SK-N-SH (cell line): ENCODE results near the gene NRTN. TPM values are rescaled to one million over a fixed set of nuclear protein-coding genes. Genes with fewer than 3 reads are reported as not detected.

Source experiments
- CTCF ChIA-PET: fragments of 300-600, 350-600 bp; formaldehyde crosslinking; extraction: SDS; loops from one replicate; lab custom pipeline; 2021; lab: Yijun Ruan, JAX
- POLR2A ChIA-PET: fragments of 350-600 bp; sonication (Branson Sonifier 250); formaldehyde crosslinking; extraction: SDS; loops from one replicate; lab custom pipeline; 2020; ENCODE audit warnings: antibody characterized with exemption, inconsistent platforms; lab: Yijun Ruan, JAX
- DNase-seq: peaks from one replicate; pipeline ENCODE4 v3.0.0; 2012
- H2AFZ ChIP-seq: fragments of 200-600 bp; sonication (generic); 2 replicates; pipeline ENCODE4 v1.8.1; 2016; ENCODE audit warnings: antibody characterized with exemption, mild to moderate bottlenecking, low read depth
- H3F3A ChIP-seq: fragments of 200-600 bp; sonication (generic); replicated peaks from 2 replicates; pipeline ENCODE3; 2016; ENCODE audit warnings: antibody characterized with exemption, mild to moderate bottlenecking; ENCODE audit not compliant: insufficient read depth
- H3K27ac ChIP-seq, 2 experiments: fragments of 200-500 bp in 1 of 2; fragments of 200-600 bp in 1 of 2; sonication (Bioruptor generic) in 1 of 2; sonication (generic), shearing (Covaris generic) in 1 of 2; 2 replicates each; pipeline versions ENCODE4 v1.5.1 to v1.6.1; 2014 to 2016; ENCODE audit warnings: low read depth in 2 of 2, inconsistent platforms in 1 of 2, low read length in 1 of 2, mild to moderate bottlenecking in 1 of 2, mixed read lengths in 1 of 2
- H3K27me3 ChIP-seq: fragments of 200-600 bp; sonication (generic), shearing (Covaris generic); 2 replicates; pipeline ENCODE4 v1.6.1; 2016; ENCODE audit warnings: mixed run types; ENCODE audit not compliant: insufficient read depth
- H3K36me3 ChIP-seq, 2 experiments: fragments of 200-500 bp in 1 of 2; fragments of 200-600 bp in 1 of 2; sonication (Bioruptor generic) in 1 of 2; sonication (generic) in 1 of 2; replicated peaks in 1 of 2; 2 replicates each; pipeline versions ENCODE3 to v1.5.1; 2014 to 2016; ENCODE audit warnings: low read length in 1 of 2, mild to moderate bottlenecking in 1 of 2; ENCODE audit not compliant: insufficient read depth in 2 of 2, control insufficient read depth in 1 of 2
- H3K4me1 ChIP-seq, 2 experiments: fragments of 200-500 bp in 1 of 2; fragments of 200-600 bp in 1 of 2; sonication (Bioruptor generic) in 1 of 2; sonication (generic), shearing (Covaris generic) in 1 of 2; 2 replicates each; pipeline versions ENCODE4 v1.5.1 to v1.6.1; 2014 to 2016; ENCODE audit warnings: low read depth in 1 of 2, low read length in 1 of 2, mixed run types in 1 of 2; ENCODE audit not compliant: insufficient read depth in 2 of 2, control insufficient read depth in 1 of 2
- H3K4me2 ChIP-seq: fragments of 200-600 bp; sonication (generic), shearing (Covaris generic); 2 replicates; pipeline ENCODE4 v1.6.1; 2017; ENCODE audit warnings: mixed run types
- H3K4me3 ChIP-seq, 2 experiments: fragments of 200-500 bp in 1 of 2; fragments of 200-600 bp in 1 of 2; sonication (Bioruptor generic) in 1 of 2; sonication (generic), shearing (Covaris generic) in 1 of 2; 2 replicates each; pipeline versions ENCODE4 v1.5.1 to v1.8.1; 2014 to 2016; ENCODE audit warnings: low read depth in 2 of 2, inconsistent platforms in 1 of 2, low read length in 1 of 2, mild to moderate bottlenecking in 1 of 2, mixed read lengths in 1 of 2, moderate library complexity in 1 of 2
- H3K79me2 ChIP-seq: fragments of 200-600 bp; sonication (generic); 2 replicates; pipeline ENCODE4 v1.8.1; 2017; ENCODE audit warnings: mild to moderate bottlenecking; ENCODE audit not compliant: insufficient read depth
- H3K9ac ChIP-seq: fragments of 200-600 bp; sonication (generic); 2 replicates; pipeline ENCODE4 v1.6.1; 2017; ENCODE audit warnings: mixed run types
- H3K9me2 ChIP-seq: fragments of 200-600 bp; sonication (generic); 2 replicates; pipeline ENCODE4 v1.6.1; 2017; ENCODE audit warnings: mixed run types
- H3K9me3 ChIP-seq: fragments of 200-600 bp; sonication (generic); 2 replicates; pipeline ENCODE4 v1.6.1; 2017; ENCODE audit warnings: mixed run types, mild to moderate bottlenecking, moderate library complexity
- H4K20me1 ChIP-seq: fragments of 200-600 bp; sonication (generic); 2 replicates; pipeline ENCODE4 v1.6.1; 2017; ENCODE audit warnings: mild to moderate bottlenecking, mixed run types; ENCODE audit not compliant: insufficient read depth
- CTCF ChIP-seq: fragments of 200-600 bp; sonication (generic); IDR thresholded peaks from 2 replicates; pipeline ENCODE4 v1.6.1; 2017; ENCODE audit warnings: antibody characterized with exemption, mild to moderate bottlenecking, moderate library complexity
- ELF1 ChIP-seq: IDR thresholded peaks from 2 replicates; pipeline ENCODE4 v1.4.0; 2012
- GATA2 ChIP-seq: sonication (generic); formaldehyde crosslinking; IDR thresholded peaks from 2 replicates; pipeline ENCODE4 v1.5.0; 2020; ENCODE audit warnings: mild to moderate bottlenecking, missing genetic modification reagents
- JUND ChIP-seq: IDR thresholded peaks from 2 replicates; pipeline ENCODE4 v1.4.0; 2012
- RCOR1 ChIP-seq: fragments of 150-350 bp; IDR thresholded peaks from 2 replicates; pipeline ENCODE4 v1.6.1; 2017; ENCODE audit warnings: antibody characterized with exemption, low read length
- REST ChIP-seq: IDR thresholded peaks from 2 replicates; pipeline ENCODE4 v1.6.1; 2012; ENCODE audit warnings: mild to moderate bottlenecking, low read depth, low read length, moderate library complexity
- RXRA ChIP-seq: IDR thresholded peaks from 2 replicates; pipeline ENCODE4 v1.4.0; 2012; ENCODE audit warnings: low read depth, mild to moderate bottlenecking, borderline replicate concordance
- SIN3A ChIP-seq: IDR thresholded peaks from 2 replicates; pipeline ENCODE4 v1.6.1; 2012; ENCODE audit warnings: low read depth, mild to moderate bottlenecking, low read length, moderate library complexity, borderline replicate concordance
- TEAD4 ChIP-seq: IDR thresholded peaks from 2 replicates; pipeline ENCODE4 v1.4.0; 2012; ENCODE audit warnings: mild to moderate bottlenecking, borderline replicate concordance; ENCODE audit not compliant: insufficient read depth
- USF1 ChIP-seq: IDR thresholded peaks from 2 replicates; pipeline ENCODE4 v1.4.0; 2012; ENCODE audit warnings: low read depth, borderline replicate concordance
- USF2 ChIP-seq: fragments of 150-350 bp; IDR thresholded peaks from 2 replicates; pipeline ENCODE4 v1.6.1; 2017; ENCODE audit warnings: antibody characterized with exemption, low read length, low read depth, borderline replicate concordance
- YY1 ChIP-seq: IDR thresholded peaks from 2 replicates; pipeline ENCODE4 v1.4.0; 2012; ENCODE audit warnings: low read depth, mild to moderate bottlenecking
- WGBS: methylation state at CpG from one replicate; pipeline ENCODE4 v1.1.6; 2017; ENCODE audit warnings: low lambda C conversion rate; 5-methylcytosine and 5-hydroxymethylcytosine counted together
- polyA plus RNA-seq, 3 experiments: library from polyadenylated mRNA; depleted of rRNA; stranded (reverse); fragments of >200 nt; gene quantifications; 2 replicates each; pipeline ENCODE4 v1.2.3, GENCODE V29; 2012

NRTN gene
- polyA plus RNA-seq, 1 of the 3 experiments (the other 2 are of a cell fraction) = 0.99 TPM

DNA sequence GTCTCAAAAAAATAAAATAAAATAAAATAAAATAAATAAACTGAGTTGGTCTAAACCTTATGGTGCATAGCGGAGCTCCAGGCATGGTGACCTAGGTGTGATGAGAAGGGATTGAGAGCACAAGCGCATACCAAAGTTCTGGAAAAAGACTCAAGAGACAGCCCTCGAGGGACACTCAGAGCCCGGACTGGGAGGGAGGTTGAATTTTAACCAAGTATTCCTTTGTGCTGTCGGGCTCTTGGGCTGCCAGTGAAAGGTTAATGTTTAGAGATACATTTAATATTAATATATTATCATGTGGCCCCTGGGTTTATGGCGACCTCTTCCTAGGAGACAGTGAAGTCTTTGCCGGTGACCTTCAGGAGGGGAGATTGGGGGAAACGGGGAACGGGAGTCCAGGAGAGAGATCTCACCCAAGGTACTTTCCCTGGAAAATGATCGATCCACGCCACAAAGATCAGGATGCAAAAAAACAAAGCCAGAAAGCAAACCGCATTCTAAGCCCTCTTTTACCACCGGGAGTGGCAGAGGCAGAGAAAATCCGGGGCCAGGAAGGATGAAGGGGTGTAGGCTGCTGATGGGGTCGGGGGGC is 33.0 kb downstream of the NRTN start:
- H3K36me3 ChIP-seq = no peaks in the 10 kb centered on the region
- peaks cover 7% of the 10 kb centered on the region; the same call in 1 of the 2 replicates for H3K27me3 ChIP-seq
- H3K27ac ChIP-seq = no peak overlapping the region
- H3K9me2 ChIP-seq = no peaks in the 10 kb centered on the region
- 32% methylated on average over 15 of the region's 15 CpGs for WGBS
- H3K79me2 ChIP-seq = no peaks in the 10 kb centered on the region
- no peak overlapping the region for H3K4me3 ChIP-seq
- ChIA-PET CTCF (interaction anchor here (1.6 kb wide), 1 partner anchor 34 kb away, joined by 7 read pairs; no protein-coding TSS in a partner anchor), POLR2A (no interaction called here)
- no peak overlapping the region for H3K9ac ChIP-seq
- H3F3A ChIP-seq = no peaks in the 10 kb centered on the region
- no peaks in the 10 kb centered on the region; a peak in 1 of 4 replicates for H3K4me1 ChIP-seq
- no peaks in the 10 kb centered on the region for H3K9me3 ChIP-seq
- DNase-seq = no peak
- no peak for TF ChIP-seq SIN3A
- no peak for TF ChIP-seq REST
- no peak for TF ChIP-seq USF2
- TF ChIP-seq TEAD4 = no peak
- no peak for TF ChIP-seq GATA2 (CRISPR knock-in tag)
- no peak for TF ChIP-seq RCOR1
- TF ChIP-seq CTCF = no peak
- TF ChIP-seq ELF1 = no peak
- TF ChIP-seq YY1 = no peak
- TF ChIP-seq JUND = no peak
- TF ChIP-seq RXRA = no peak
- no peak for TF ChIP-seq USF1
- no peaks in the 10 kb centered on the region for H4K20me1 ChIP-seq
- no peak overlapping the region for H3K4me2 ChIP-seq
- no peak overlapping the region for H2AFZ ChIP-seq
